NOMO-1 treated with DMSO at 0.1 percent for 48 hours (cell line): ENCODE results near the gene ADAMTS7.
"Not testable (repeated sequence)": the region's sequence is repeated elsewhere in the genome, so short reads cannot be mapped to it uniquely, and the experiment has no call there.

ENCODE experiments used
- DNase-seq: peaks from one replicate; lab custom pipeline; 2025; ENCODE audit not compliant: unreplicated experiment; lab: John Stamatoyannopoulos, UW

The ADAMTS7 gene

DNA sequence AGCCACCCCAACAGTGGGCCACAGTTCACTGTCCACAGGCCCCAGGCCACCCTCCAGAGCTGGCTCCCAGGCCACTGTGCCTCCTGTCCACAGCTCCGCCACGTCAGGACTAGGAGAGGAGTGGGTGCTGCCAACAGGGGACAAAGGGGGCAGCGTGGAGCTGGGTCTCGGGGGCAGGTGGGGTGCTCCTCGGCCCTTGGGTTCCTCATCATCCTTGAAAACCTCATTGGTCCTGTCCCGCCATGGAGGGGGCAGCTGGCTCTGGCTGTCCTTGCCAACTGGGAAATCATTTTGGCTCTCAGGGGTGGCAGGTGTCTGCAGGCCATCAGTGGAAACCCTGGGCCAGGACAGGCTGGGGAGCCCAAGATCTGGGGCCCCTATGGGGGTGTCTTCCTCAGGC is 45.2 kb downstream of the ADAMTS7 start:
- no peak for DNase-seq

DNA sequence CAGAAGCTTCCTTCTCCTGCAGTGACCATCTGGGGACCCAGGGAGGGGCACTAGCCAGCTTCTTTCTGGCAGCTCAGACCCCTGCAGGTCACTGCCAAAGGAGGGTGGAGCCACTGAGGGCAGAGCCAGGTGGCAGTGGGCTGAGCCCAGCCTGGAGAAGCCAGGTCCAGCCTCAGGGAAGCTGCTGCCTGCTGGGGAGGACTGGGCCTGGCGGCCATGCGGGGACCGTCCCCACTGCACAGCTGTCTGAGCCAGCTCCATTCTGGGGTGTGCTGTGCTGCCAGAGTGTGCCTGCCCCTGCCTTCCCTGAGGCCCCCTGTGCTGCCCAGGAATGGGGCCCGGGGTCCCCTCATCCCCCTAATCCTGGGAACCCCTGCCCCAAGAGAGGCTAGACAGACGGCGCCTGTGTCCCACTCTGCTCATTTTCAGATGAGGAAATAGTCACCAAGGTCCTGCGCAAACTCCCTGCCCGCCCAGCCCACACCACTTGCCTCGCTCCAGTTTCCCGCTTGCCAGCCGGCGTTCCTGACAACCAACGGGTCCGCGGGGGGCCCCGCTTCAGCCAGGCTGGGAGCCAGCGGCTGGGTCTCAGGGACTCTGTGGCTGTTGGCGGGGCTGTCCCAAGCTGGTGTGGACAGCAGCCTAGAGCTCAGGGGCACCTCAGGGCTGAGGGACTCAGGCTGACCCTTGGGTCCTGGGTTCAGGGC is 46.0 kb downstream of the ADAMTS7 start:
- not testable (repeated sequence) for DNase-seq

DNA sequence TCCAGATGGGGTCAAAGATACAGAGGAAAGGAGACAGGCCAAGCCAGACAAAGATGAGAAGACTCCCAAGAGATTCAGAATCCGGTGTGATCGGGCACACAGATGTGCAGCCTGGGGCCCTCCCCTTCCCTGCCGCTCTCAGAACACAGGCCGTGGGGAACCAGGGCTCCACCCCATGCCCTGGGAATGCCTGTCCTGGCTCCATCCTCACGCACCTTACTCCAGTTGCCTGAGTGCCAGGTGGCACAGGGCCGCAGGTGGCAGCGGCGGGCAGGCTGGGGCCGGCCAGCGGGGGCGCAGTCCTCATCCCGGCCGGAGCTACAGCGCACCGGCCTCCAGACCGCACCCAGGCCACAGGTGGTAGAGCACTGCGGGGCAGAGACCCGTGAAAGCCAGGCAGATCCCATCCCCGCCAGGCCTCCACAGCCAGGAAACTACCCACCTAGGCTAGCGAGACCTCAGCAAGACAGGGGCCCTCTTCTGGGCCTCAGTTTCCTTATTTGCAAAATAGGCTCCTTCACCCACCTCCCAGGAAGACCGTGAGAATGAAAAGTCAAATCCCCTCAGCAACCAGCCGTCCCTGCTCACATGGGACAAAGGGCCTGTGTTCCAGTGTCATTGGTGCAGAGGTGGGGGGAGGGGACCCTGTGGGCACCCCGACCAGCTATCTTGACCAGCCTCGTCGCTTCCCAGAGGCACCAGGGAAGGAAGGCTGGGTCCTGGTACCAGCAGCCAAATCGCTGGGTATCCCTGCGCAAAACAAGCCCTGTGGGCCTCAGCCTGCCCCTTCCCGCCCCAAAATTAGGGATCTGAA is 46.7 kb downstream of the ADAMTS7 start:
- DNase-seq = not testable (repeated sequence)

DNA sequence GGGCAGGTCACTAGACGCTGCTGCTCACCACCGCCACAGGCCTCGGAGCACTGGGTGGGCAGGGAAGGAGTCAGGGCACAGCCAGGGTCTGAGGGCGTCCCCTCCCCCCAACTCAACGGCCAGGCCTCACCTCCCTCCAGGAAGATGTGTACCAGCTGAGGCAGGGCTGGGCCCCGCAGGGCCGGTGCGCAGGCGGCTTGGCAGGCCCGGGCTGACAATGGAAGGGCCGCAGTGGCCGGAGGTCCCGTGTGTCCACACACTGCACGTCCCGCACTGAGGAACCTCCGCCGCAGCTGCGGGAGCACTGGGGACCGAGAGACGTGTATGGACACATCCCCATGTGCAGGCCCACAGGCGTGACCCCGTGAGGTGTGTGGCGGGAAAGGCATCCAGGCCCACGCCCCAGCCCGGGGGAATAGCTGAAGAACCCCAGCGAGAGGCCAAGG is 47.4 kb downstream of the ADAMTS7 start:
- DNase-seq = no peak

DNA sequence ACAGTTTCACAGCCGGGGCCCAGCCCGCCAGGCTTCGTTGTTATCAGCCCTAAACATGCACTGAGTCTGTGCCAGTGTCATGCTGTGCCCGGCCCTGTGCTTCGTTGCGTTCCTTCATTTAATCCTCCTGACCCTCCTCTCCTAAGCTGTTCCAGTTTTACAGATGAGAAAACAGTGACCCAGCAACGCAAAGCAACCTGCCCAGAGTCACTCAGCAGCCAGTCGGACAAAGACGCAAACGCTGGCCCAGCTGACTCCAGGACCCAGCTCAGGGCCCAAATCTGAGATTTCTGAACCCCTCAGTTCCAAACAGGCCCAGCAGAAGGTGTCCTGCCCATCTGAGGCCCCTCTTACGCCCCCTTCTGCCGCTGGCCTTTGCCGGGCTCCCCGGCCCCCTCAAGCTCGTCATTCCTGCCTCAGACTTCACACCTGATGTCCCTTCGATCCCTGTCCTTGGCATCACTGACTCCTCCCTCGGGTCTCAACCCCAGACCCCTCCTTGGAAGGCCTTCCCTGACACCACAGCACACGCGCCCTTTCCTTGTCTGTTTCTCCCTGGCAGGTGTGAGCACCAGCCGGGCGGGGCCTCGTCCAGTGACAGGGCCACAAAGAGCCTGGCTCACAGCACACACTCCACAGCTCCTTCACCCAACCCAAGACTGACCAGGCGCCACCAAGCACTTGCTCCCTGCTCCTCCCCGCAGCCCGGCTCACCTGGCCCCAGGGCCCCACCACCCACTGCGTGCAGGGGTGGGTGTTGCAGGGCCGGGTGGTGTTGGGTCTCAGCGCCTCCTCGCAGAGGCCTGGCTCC is 48.1 kb downstream of the ADAMTS7 start:
- no peak for DNase-seq

DNA sequence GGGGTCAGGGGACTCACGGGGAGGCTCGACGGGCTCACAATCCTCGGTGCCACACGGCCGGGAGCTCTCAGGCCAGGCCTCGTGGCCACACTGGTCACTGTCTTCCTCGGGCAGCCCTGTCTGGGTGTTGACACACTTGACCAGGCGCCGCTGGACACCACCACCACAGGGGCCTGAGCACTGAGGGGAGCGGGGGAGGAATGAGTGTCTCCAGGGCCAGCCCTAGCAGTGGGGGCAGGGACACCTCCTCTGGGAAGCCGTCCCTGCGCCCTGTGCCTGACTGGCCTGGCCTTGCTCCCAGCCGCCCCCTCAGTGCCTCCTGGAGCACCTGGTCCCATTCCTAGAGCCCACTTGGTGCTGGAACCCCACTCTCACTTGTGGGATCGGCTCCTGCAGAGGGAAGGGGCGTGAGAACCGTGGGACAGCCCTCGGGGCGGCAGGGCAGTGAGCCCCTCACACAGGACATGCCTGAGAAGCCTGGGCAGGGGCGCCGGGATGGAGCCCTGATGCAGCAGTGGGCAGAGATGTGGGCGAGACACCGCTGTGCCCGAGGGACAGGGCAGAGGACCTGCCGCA is 48.8 kb downstream of the ADAMTS7 start:
- not testable (repeated sequence) for DNase-seq

DNA sequence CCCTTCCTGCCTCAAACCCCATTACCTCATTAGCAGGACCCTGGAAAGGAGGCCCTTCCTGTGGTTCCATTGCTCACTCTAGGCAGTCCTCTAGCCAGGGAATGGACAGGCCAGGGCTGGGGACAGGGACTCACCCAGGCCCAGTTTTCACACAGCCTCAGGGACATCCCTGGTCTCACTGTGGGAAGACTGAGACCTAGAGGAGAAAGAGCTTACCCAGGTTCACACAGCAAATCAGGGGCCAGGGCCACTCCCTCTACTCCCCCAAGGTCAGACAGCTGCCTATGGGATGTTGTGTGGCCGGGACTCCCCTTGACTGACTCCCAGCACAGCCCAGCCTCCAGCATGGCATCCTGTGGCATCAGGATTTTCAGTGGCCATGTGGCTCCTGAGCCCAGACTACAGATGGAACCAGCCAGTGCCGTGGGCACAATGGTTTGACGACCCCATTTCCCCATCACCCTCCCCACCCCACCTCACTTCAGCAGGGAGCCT is 49.3 kb downstream of the ADAMTS7 start:
- no peak for DNase-seq

DNA sequence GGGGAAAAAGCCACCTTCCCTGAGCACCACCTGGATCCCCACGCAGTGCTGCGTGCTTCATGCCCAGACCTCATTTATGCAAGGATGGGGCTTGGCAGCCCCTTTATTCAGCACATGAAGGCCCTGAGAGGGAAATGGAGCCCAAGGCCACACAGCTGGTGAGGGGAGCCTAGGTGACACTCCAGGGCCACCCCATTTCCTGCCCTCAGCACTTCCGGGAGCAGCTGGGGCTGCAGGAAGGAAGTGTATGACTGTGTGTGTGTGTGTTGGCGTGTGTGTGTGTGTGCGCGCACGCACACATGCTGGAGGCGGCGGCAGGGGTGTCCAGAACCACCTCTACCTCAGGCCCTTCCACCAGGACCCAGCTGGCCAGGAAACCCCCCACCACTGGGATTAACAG is 49.8 kb downstream of the ADAMTS7 start:
- DNase-seq = not testable (repeated sequence)

DNA sequence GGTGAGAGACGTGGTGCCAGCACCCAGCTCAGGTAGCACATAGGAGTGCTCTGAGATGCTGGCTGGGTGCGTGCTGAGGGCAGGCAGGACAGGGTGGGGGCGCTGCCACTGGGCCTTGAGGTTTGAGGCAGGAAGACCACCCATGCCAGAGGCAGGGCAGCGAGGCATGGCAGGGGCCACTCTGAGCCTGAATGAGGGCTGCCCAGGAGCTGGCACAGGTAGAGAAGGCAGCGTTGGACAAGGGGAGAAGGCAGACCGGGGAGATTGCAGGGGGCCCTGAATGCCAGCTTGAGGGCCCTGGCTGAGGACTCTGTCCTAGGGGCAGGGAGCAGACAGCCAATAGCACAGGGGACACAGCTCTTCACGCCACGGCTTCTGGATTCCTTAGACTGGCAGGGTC is 50.2 kb downstream of the ADAMTS7 start:
- no peak for DNase-seq

DNA sequence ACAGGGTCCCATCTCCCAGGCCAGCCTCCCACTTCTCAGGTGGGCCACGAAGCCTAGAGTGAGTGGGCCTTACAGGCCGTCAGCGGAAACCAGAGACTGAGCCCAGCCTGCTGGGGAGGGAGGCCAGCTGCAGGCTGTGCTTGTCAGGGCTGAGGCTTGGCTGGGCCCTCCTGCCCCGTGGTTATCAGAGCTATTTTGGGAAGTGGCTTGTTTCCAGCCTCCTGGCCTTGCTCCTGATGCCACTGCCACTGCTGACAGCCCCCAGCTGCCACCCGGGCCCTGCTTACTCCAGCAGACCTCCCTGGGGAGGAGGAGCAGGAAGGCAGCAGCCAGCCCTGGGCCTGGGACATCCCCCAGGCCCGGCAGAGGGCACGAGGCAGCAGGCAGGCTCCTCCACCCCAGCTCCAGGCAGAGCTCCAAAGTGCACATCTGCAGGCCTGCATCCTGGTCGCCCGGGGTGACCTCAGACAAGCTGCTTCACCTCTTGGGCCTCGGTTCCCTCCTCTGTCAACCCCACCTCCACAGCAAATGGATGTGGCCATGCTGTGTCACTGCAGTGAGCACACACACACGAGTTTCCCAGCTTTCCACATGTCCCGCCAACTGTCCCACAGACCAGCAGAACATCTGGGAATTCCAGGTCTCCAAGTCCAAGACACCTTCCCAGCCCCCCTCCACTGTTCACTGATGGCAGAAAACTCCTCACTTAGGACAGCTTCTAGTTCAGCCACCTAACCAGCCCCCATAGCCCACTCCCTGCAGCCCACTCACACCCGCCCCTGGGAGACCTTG is 51.0 kb downstream of the ADAMTS7 start:
- DNase-seq = not testable (repeated sequence)

DNA sequence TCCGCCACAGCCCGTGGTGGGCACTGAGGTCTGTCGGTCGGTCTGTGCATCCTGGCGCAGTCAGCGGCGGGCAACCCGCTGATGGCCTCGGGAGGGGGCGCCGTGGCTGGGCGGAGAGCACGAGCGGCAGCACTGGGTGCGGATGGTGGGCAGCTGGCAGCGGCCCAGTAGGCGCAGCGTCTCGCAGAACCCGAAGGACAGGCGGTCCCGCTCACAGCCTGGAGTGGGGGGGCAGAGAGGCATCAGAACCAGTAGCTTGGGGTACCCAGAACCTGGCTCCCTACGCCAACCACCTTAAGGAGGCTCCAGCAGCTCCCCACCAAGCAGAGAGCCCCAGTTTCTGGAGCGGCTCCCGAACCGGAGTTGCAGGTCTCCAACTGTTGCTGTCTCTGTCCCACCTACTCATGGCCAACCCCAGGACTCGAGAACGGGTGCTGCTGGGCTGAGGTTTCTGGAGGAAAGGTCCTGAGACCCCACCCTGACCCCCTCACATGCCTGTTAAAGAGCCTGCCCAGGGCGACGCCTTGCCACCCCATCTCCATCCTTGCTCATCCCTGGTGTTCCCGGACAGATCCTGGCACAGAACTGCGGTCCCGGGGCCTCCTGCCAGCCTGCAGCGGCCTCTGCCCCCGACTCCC is 51.8 kb downstream of the ADAMTS7 start:
- not testable (repeated sequence) for DNase-seq

DNA sequence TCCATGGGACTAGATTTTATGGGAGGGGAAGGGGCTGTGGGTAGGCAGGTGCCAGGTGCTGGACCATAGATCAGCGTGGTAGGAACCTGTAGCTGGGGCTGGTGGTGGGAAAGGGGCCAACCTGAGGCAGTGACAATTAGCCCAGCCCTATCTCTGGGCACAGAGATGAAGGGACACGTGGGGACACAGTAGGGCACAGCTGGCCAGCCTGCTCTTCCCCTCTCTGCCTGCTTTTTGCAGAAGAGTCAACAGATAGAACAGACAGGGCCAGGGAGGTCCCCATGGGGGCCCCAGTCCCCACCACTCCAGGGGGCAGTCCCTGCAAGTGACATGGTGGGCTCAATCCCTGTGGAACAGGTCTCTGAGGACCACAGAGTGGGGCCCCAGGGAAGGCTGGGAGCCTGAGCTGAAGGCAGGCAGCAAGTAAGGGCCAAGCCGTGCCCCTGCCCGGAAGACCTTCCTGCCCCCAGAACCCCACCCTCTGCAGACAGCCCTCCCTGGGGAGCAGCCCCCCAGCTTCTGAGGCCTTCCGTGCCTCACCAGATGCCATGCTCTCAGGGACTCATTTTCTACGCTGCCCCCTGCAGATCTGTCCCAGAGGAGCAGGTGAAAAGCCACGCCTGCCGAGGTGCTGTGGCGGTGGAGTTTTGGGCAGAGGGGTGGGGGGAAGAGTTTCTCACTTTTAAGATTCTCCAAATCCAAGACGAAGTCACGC is 52.6 kb downstream of the ADAMTS7 start:
- DNase-seq = not testable (repeated sequence)

DNA sequence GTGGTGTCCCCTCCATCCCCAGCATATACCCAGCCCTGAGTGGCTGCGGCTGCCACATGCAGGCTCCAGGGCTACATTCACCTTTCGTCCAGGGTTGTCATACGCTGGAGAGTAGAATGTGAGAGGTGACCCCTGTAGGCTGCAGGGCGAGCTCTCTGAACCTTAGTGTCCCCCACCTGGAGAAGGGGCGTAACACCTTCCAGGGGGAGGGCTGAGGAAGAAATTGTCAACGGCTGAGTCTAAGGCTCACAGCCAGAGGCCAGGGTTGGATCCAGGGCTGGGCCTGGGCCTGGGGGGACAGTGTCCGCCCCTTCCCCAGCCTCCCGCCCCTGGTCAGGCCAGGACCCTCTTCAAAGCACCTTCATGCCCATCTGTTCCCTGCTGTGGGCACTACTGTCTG is 53.2 kb downstream of the ADAMTS7 start:
- not testable (repeated sequence) for DNase-seq

DNA sequence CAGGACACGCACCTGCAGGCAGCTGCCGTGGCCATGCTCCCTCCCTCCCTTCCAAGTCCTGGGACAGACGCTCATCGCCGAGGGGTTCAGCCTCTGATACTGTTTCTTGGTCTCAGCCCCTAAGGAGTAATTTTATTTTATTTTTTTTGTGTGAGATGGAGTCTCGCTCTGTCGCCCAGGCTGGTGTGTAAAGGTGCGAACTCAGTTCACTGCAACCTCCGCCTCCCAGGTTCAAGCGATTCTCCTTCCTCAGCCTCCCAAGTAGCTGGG is 53.7 kb downstream of the ADAMTS7 start:
- DNase-seq = no peak

DNA sequence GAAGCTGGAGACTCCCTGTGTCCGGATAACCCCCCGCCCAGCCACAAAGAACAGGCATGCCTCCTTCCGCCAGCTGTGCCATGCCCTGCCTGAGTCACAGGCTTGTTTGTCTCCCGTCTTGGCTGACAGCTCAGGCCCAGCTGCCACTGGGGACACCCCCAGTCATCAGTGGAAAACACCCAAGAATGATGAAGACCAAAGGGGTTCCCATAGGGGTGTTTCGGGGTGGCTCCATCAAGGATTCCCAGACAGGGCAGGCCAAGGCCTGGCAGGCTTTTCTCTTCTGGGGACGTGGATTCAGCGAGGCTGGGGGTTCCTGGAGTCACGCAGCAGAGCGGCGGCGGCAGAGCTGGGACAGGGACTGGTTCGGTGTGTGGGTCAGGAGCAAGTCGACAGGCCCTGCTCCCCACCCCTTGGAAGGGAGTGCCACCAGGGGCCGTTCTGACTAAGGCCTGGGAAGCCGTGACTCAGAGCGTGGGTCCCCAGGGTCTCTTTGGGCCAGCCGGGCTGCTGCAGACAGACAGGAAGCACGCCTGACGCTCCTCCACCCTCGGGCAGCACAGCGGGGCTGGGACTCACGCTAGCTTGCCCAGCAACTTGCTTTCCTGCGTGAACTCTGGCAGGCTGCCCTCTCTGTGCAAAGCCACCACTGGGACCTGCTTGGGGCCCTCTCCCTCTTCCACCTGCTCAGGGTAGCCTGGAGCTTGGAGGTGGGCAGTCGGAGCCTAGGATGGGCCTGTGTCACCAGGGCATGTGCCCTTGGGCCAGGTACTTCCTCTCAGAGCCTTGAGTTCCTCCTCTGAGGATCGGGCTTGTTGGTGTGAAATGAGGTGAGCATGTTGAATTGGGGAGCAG is 54.3 kb downstream of the ADAMTS7 start:
- DNase-seq = not testable (repeated sequence)

DNA sequence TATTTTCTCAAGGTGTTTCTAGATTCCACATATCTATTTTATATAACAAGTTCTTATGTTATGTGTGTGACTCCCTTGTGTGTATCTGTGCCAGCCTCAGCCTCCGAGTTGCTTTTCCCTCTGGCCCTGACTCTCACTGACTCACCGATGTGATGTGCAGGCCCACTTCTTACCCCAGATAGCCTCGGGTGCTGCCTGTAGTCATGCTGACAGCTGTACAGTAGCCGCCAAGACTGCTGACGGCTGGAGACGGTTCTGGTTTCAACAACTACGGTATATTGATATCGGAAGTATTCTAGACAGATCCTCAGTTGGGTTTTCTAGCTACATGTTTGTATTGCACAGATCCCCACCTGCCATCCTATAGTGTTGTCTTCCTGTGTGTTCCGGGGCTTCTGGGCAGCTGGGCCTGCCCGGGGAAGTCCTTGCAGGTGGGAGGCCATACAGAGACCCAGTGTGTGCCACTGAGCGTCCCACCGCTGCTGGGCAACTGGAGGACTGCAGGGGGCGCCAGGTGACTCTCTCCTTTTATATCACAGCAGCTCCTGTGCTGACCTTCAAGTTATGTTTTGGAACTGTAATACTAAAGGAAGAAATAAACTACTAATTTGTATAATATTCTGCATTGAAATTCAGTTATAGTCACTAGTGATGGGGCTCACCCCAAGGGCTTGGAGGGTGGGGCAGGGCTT is 55.2 kb downstream of the ADAMTS7 start:
- DNase-seq = not testable (repeated sequence)

DNA sequence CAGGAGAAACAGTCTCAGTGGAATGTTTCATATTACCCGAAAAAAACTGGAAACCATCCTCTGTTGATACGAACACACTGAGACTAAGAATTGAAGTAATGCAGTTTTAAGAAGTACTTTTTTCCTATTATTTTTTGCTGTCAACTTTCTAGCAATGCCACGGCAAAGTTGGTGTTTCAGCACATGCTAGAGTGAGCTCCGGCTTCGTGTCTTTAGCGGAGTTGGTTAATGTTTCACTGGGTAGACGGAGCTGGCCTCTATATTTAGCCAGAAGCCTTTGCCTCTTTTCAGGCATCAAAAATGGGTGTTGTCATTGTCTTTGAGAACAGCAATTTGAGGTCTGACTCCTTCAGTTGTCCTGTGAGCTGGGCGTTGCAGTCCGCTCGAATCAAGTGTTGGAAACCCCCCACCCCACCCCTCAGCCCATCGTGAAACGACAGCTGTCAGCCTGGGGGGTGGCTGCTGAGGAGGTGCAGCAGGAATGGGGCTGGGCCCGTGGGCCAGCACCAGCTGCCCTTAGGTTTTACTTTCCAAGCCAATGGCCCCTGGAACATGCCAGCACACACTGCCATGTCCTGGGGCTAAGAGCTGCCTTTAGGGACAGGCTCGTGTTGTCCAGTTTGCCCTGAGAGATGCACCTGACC is 56.5 kb downstream of the ADAMTS7 start:
- not testable (repeated sequence) for DNase-seq
